ENCODE measurements around the gene EVL.

Gene EVL

GRCh38 chr14:100129161-100129589 lies 64.0 kb downstream of the EVL start:
- no peak for TF ChIP-seq CTCF (conservative IDR thresholded peaks at IDR 0.05; ENCODE audit: control insufficient read depth, insufficient read depth, low read depth, low read length)
- DNase-seq (ENCODE audit: low read depth), result peak; percentile 92
- H3K4me3 ChIP-seq (ENCODE audit: control insufficient read depth, low read depth, low read length), result no peak overlapping the region

GRCh38 chr14:100130521-100130920 lies 65.3 kb downstream of the EVL start:
- H3K4me3 ChIP-seq (ENCODE audit: control insufficient read depth, low read depth, low read length), result no peak overlapping the region
- no peak for DNase-seq (ENCODE audit: low read depth)
- TF ChIP-seq CTCF (conservative IDR thresholded peaks at IDR 0.05; ENCODE audit: control insufficient read depth, insufficient read depth, low read depth, low read length), result no peak

GRCh38 chr14:100131181-100131580 lies 66.0 kb downstream of the EVL start:
- no peak for TF ChIP-seq CTCF (conservative IDR thresholded peaks at IDR 0.05; ENCODE audit: control insufficient read depth, insufficient read depth, low read depth, low read length)
- DNase-seq (ENCODE audit: low read depth), result no peak
- no peak overlapping the region for H3K4me3 ChIP-seq (ENCODE audit: control insufficient read depth, low read depth, low read length)

GRCh38 chr14:100132161-100132902 lies 67.1 kb downstream of the EVL start:
- DNase-seq (ENCODE audit: low read depth), result peak; percentile 92
- no peak for TF ChIP-seq CTCF (conservative IDR thresholded peaks at IDR 0.05; ENCODE audit: control insufficient read depth, insufficient read depth, low read depth, low read length)
- no peak overlapping the region for H3K4me3 ChIP-seq (ENCODE audit: control insufficient read depth, low read depth, low read length)

GRCh38 chr14:100132903-100133510 lies 67.8 kb downstream of the EVL start:
- TF ChIP-seq CTCF (conservative IDR thresholded peaks at IDR 0.05; ENCODE audit: control insufficient read depth, insufficient read depth, low read depth, low read length), result no peak
- peak; percentile 52 for DNase-seq (ENCODE audit: low read depth)
- no peak overlapping the region for H3K4me3 ChIP-seq (ENCODE audit: control insufficient read depth, low read depth, low read length)

GRCh38 chr14:100134586-100134985 lies 69.4 kb downstream of the EVL start:
- no peak for DNase-seq (ENCODE audit: low read depth)
- no peak overlapping the region for H3K4me3 ChIP-seq (ENCODE audit: control insufficient read depth, low read depth, low read length)
- no peak for TF ChIP-seq CTCF (conservative IDR thresholded peaks at IDR 0.05; ENCODE audit: control insufficient read depth, insufficient read depth, low read depth, low read length)

All from fibroblast of mammary gland (primary cell).